GM19455 (cell line): Measurements from ENCODE around the gene ATXN1.

Experiments
- ATAC-seq: cut with Tn5 transposase; IDR thresholded peaks from one replicate; pipeline ENCODE4 v1.9.1; 2021; ENCODE audit not compliant: unreplicated experiment

The ATXN1 gene

DNA sequence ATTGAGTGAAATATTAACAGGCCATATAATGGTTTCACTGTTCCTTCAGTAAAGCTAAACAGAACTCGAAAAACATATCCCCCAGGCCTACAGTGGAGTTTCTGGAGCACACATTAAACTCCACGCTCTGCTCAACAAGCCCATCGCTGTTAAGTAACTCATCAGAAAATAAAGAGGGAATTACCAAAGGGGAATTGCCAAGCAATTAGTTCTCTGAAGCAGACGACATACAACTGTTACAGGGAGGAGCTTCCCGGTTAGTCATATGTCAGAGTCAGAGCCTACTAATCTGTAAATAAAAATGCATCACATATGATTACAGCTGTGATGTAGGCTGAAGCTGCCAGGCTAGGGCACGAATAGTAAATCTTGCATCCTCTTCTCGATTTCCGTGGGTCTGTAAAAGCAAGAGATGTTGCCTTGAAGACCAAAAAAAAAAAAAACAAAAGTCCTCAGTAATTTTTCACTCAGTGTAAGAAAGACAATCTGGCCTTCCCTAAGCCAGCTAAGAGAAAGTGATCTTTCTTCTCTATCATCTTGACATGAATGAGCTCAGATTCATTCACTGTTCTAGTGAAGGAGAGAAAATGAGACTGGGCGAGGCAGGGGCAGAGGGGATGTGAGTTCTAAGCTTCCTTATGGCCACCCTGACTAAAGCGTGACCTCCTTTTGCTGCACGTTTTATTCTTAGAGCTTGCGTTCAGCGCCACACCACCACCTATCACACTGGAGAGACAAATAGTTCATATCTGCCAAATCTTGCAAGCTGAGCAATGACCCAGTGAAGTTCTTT is 13.8 kb downstream of the ATXN1 start:
- no peak for ATAC-seq

DNA sequence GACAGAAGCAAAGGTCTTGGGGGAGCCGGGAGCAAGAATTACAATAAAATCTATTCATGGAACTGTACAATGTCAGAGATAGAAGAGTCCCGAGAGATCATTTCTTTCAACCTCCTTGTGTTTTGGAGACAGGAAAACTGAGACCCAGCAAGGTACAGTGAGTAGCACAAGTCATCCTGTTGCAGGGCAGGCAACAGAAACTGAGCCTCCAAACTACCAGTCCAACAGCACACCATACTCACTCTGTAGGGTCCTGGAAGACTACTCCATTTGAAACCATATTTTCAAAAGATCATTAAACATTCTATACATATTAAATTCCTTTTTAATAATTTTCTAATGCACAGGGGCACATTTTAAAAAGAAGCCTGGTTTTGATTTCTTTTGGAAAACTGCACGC is 14.4 kb downstream of the ATXN1 start:
- no peak for ATAC-seq

DNA sequence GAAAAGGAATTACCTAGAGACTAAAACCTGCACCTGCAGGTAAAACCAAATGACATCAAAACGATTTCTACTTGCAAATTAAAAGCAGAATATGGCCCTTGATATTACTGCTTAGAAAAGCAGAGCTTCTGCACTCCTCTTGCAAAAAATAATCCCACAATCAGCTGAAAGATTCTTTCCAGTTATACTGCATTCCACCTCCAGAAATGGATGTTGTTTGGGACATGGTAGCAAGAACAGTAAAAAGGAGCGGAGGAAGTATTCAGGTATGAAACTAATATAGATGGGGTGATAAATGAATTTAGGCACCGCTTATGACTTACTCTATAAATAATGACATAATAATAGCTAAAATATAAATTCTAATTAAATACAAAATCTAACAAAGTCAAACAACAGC is 14.9 kb downstream of the ATXN1 start:
- no peak for ATAC-seq

DNA sequence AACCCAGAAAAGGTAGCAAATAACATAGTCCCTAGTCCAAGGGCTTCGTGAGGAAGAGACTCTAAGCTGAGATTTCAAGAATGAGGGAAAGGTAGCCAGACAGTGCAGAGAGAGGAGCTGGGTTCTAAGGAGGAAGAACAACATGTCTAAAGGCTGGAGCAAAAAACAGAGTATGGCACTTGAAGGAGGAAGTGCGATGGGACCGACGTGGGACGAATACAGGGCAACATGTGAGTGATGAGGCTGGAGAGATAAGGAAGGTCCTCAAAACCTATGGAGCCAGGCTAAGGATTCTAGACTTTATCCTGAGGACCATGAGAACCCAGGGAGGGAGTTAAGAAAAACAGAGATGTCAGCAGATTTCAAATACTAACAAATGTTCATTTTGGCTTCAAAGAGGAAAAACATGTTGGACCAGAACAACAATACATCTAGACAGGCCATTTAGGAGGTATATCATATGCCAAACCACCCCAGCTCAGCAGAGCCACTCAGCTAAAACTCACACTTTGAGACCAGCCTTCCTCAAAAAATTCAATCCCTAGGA is 17.5 kb downstream of the ATXN1 start:
- ATAC-seq = no peak

DNA sequence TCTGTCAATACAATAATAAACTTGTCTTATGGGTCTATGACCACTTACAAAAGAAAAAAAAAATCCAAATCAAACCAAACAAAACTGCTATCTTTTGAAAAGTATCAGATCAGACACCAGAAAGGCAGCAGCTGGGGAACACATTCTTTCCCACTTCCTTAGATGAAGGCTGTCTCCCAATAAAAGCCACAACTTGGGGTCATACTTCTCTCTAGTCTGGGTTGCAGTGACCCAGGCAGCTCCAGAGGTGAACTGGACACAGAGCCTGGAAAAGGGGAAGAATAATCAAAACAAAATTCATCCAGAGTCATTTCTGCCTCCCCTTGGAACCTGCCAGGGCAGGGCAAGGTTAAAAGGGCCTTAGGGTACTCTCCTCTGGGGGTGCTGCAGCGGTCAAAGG is 19.1 kb downstream of the ATXN1 start:
- ATAC-seq = no peak

DNA sequence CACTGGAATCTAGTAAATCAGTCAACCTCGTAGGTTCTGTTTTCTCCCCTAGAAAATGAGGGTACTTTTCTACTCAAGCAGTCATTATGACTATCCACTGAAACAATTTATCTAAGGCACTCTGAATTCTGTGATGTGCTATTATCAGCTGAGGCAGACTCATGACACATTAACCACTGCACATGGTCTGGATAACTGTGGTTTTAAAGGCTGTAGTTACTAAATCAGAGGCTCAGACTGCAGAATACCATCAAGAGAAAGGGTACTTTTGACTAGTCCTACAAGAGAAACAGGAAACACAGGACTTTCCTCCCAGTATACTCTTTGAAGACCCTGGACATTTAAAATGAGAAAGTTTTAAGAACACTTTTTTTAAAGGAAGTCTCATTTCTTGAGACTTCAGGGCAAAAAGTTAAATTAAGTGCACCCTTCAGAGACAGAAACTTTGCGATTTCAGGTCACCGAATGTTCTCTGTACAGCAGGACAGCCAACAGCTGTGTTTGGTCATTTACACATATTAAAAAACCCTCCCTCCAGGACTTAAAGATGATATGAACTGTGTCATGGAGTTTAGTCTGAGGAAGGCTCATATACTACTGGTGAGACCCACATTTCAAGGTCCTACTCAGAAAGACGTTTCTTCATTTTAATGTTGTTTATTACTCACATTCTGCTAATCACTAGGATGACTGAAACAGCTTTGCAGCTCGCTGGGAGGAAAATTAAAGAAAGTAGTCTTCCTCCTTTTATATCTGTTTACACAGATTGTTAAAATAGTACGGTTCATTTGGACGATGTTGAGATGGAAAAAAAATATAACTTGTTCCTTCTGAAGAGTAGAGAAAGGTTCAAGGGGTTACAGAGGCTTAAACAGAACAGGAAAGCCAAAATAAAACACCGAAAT is 19.9 kb downstream of the ATXN1 start:
- ATAC-seq = no peak

DNA sequence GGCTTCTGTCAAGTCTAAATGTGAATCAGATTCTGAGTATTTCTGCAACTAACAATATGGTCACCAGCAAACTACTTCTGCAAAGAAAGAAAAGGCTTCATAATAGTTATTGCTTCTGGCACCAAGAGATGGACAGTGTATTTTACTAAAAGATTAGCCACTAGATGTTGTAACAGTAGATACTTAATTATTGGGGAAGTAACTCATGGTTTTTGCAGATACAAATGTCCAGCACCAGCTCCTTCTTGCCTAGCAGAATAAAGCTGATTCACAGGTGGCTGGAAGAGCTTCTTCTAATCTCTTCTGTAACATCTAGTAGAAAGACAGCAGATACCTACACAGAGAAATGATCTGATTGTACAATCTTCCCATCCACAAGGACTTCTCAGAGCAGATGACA is 21.2 kb downstream of the ATXN1 start:
- ATAC-seq = no peak

DNA sequence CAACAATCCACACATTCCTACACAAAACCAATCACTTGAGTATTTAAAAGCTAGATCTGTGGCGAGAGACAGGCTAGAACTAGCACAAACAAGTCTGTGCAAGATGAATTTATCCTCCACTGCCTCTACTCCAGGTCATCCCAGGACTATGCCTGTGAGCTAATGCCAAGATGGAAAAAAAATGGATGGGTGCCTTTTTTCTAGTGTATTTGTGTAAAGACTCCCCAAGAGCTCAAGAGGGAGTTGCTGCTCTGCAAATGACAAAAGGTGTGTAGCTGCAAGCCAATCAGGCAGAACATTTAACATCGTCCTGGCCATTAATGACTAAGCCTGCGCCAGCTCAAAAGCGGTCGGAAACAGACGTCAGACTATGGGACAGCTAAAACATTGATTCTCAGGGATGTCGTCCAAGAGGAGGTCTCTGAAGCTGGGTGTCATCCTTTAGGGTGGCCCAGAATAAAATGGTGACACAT is 21.9 kb downstream of the ATXN1 start:
- ATAC-seq = no peak

DNA sequence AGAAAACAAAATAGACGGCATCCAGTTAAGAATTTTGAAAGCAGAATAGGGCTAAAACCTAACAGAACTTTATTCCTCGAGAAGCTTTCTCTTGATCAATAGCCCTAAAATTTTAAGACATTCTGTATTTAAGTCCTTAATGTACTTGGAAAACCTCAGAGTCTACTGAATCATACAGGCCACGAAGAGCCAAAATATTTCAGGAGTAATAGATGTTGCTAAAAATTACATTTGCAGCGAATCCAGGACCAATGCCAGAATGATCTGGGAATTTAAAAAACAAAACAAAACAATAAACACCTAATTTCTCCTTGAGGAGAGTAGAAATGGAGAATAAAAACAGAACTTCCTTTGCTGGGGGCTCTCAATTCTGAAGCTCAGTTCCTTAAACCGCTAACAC is 23.3 kb downstream of the ATXN1 start:
- no peak for ATAC-seq

DNA sequence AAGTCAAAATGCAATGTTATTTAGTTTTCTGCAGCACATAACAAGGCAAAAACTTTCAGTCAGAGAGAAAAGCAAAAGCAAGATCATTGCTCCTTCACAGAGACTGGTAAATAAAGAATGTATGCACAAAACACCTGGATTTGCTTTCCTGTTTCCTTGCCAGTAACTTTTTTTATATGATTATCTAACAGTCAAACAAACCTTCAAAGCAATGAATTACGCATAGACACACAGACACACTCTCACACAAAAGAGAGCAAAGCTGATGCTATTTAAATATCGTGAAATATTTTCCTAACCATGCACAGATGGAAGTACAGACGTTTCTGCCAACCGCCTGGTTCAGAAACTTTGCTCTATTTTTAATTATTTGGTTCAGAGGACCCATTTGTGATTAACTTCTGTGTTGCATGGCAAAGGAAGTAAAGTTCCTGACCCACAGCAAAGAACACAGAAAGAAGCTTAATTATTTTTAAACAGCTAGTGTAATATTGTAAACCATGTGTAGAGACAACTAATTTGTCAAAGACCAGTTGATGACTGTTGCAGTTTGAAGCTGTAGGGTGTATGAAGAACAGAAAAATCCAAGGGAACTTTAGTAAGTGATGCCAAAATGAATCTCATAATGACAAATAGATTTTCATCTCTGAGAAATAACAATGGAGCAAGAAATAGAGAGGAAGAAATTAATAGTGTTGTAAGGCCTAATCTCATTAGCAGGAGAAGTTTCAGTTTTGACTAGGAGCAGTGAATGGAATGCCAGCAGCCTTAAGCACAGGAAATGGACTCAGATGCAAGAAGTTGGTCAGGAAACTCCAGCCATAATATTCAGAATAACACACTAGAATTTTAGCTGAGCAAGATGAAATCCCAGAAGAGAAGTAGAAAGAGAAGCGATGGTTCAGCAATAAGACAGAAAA is 24.1 kb downstream of the ATXN1 start:
- ATAC-seq = no peak

DNA sequence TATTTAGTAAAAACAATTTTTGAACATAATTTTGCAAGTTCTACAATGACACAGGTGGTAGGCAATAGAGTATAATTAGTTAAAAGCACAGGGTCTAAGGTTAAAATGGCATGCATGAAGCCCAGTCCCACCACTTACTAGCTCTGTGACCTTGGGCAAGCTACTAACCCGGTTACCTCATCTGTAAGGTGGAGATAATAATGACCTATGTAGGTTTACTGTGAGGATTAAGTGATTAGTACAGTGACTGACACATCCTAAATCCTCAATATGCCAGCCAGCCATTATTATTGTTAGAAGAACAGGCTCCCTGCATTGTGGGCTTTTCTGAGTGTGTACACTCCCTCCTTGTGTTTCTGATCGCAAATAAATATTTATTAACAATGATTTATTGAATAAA is 26.2 kb downstream of the ATXN1 start:
- no peak for ATAC-seq

DNA sequence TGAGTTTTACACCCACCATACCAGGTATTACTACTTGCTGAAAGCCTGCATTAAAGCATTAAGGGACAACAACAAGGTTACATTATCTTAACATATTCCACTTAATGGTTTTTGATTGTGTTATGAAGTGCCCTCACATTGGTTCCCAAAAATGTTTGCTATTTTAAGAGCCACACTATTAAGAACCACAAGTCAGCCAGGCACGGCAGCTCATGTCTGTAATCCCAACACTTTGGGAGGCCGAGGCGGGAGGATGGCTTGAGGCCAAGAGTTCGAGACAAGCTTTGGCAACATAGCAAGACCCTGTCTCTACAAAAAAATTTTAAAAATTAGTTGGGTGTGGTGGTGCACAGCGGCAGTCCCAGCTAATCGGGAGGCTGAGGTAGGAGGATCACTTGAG is 28.2 kb downstream of the ATXN1 start:
- no peak for ATAC-seq

DNA sequence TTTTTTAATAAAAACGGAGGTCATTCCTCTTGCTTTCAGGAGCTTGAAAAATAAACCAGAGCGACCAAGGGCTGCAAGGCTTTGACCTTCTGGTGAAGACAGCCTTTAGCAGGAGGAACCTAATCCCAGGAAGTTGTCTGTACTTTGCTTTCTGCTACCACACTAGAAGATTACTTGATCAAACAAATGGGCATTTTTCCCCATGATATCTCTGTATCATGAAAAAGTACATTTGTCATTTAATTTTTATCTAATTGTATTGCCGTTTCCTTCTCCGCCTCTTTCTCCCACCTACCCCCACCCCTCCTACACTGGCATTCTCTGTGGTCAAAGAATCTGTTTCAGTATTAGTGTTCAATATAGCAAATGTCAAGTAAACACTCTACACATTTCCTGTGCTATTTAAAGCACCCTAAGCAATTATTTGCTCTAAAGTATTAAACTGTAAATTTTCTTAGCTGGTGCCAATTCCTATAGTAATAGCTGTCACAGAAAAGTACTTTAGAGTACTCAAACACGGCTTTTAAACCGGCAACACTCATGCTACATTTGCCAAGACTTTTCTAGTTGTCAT is 29.7 kb downstream of the ATXN1 start:
- ATAC-seq = peak; percentile 96

DNA sequence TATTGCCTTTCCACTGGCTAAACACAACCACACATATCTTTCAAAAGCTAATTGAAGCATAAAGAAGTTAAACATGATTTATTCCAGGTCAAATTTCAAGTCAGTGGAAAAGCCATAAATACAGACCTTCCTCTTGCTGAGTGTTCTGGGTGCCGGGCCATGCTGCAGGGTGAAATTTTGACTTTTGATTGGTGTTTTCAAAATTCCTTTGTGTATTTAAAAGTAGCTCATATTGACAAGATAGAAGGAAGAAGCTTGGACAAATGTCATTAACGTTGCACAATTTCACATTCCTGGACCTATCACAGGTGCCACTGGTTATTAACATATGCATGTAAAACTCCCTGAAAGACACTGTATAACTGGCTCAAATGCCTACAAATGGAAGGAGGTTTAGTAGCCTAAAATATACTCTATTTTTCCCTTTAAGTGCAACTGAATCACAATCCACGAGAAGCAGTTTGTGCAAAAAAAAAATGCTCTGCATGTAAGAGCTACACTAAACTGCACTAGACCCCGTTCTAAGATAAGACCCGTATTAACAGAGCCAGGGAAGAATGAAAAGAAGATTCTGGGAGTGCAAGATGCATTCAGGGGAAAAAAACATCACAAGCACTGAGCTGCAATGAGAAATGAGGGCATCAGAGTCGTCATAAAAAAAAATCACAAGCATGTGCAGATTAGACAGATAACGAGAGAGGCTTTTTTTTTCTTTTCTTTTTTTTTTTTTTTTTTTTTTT is 30.4 kb downstream of the ATXN1 start:
- no peak for ATAC-seq

DNA sequence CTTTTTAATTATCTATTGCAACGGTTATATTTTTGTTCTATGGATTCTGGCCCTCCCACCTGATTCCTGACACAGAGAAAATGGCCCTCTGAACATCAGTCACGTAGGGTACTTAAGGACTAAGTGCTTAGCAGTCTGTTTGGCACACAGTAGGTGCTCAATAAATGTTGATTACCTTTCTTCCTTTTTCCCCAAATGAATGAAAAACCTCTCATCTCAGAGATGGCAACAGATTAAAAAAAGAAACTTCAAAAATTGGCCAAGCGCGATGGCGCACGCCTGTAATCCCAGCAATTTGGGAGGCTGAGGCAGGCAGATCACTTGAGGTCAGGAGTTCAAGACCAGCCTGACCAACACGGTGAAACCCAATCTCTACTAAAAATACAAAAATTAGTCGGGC is 31.5 kb downstream of the ATXN1 start:
- no peak for ATAC-seq

DNA sequence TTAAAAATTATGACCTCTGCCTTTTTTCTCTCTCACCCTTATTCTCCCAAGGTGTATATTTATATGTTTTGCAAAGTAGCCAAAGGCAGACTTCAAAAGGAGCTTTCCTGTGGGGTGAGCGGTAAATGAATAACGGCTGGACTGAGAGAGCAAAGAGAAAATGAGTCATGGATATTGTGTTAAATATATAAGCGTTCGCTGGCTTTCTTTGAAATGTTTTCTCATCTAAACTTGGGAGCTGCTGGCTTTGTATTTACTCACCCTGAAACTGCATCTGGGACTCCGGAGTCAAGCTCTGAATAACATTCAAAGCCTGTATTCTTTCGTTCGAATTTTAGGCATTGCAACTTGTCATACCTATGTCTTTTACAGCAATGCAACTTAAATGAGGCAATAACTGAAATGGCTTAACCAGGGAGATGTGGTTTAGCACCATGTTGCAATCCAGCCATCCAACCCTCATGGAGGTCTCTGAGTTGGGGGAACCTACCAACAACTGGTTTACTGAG is 32.0 kb downstream of the ATXN1 start:
- ATAC-seq = no peak

DNA sequence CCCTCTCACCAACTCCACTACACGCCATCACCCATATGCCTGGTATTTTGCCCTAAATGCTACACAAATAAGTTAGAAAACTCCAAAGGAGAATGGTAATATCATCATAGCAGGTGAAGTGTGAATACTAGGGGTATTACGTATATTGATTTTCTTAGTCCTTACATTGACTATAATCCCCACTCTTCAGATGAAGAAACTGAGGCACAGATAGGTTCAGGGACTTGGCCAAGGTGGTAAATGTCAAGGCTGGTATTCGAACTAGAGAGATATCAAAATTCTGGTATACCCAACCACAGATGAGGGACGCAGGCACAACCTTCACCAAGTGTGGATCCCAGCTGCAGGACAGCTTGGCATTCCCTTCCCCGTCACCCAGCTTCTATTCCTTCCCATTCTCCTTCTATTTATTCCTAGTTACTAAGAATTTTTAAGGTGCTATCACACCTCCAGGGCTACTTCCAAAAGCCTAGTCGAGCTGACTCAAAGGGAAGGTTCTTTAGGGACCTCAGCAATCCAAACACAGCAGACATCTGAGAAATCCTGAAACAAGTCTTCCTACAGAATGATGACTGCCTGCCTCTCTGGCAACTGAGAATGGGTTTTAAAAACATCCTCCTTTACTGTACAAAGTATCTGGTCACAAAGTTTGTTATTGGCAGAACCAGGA is 32.6 kb downstream of the ATXN1 start:
- ATAC-seq = no peak

DNA sequence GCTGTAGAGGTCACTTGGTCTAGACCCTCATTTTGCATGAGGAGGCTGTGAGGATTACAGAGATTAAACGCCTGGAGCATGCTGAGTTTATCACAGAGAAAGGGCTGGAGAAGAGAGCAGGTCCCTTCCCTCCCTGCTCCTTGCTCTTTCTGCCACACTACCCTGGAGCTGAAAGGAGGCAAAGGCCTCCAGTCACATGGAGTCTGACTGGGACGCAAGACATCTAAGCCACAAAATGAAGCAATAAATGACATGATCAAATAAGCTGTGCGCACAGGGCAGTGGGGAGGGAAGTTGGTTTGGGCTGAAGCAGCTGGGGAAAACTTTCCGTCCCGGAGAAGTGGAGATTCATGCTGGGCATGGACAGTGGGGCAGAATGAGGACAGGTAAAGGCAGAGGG is 33.3 kb downstream of the ATXN1 start:
- ATAC-seq = no peak
